Loucy (cell line): Measurements from ENCODE around the gene IFT88.

Experiments used
- H2AFZ ChIP-seq: fragments of 200-600 bp; sonication (generic); 2 replicates; pipeline ENCODE4 v1.6.0; 2016; ENCODE audit warnings: antibody characterized with exemption, mild to moderate bottlenecking, low read length, moderate library complexity
- H3F3A ChIP-seq: fragments of 200-600 bp; 2 replicates; pipeline ENCODE4 v1.6.0; 2016; ENCODE audit warnings: antibody characterized with exemption, low read depth, mild to moderate bottlenecking
- H3K27me3 ChIP-seq: fragments of 200-600 bp; sonication (generic); 2 replicates; pipeline ENCODE4 v1.6.1; 2014; ENCODE audit warnings: low read length, mild to moderate bottlenecking; ENCODE audit not compliant: insufficient read depth, poor library complexity, severe bottlenecking
- H3K36me3 ChIP-seq: fragments of 200-600 bp; sonication (generic); 2 replicates; pipeline ENCODE4 v1.6.1; 2016; ENCODE audit warnings: low read length; ENCODE audit not compliant: insufficient read depth
- H3K4me1 ChIP-seq: fragments of 200-600 bp; sonication (generic); 2 replicates; pipeline ENCODE4 v1.5.1; 2014; ENCODE audit warnings: low read length, mild to moderate bottlenecking; ENCODE audit not compliant: insufficient read depth, poor library complexity, severe bottlenecking
- H3K4me2 ChIP-seq: fragments of 200-600 bp; sonication (generic); 2 replicates; pipeline ENCODE4 v1.6.0; 2014; ENCODE audit warnings: antibody characterized with exemption, low read length, low read depth, mild to moderate bottlenecking; ENCODE audit not compliant: poor library complexity, severe bottlenecking
- H3K4me3 ChIP-seq: fragments of 200-600 bp; sonication (generic); 2 replicates; pipeline ENCODE4 v1.5.1; 2014; ENCODE audit warnings: low read length, mild to moderate bottlenecking, mixed read lengths; ENCODE audit not compliant: poor library complexity, severe bottlenecking
- H3K79me2 ChIP-seq: fragments of 200-600 bp; sonication (generic); 2 replicates; pipeline ENCODE4 v1.6.1; 2014; ENCODE audit warnings: low read length; ENCODE audit not compliant: insufficient read depth
- H3K9ac ChIP-seq: fragments of 200-600 bp; sonication (generic); 2 replicates; pipeline ENCODE4 v1.6.0; 2014; ENCODE audit warnings: mild to moderate bottlenecking, low read depth, low read length, moderate library complexity; ENCODE audit not compliant: poor library complexity, severe bottlenecking
- H3K9me2 ChIP-seq: fragments of 200-600 bp; sonication (generic); replicated peaks from 2 replicates; pipeline ENCODE4 v1.6.1; 2016; ENCODE audit warnings: low read depth, low read length, mixed read lengths
- H3K9me3 ChIP-seq: fragments of 200-600 bp; sonication (generic); 2 replicates; pipeline ENCODE4 v1.6.1; 2014; ENCODE audit warnings: mild to moderate bottlenecking, antibody characterized with exemption, low read length, low read depth; ENCODE audit not compliant: insufficient read depth
- H4K20me1 ChIP-seq: fragments of 200-600 bp; sonication (generic); 2 replicates; pipeline ENCODE4 v1.6.0; 2014; ENCODE audit warnings: antibody characterized with exemption, low read length, mild to moderate bottlenecking; ENCODE audit not compliant: insufficient read depth, poor library complexity, severe bottlenecking
- EZH2phosphoT487 ChIP-seq: fragments of 200-600 bp; IDR thresholded peaks from 2 replicates; pipeline ENCODE4 v1.6.1; 2018; ENCODE audit warnings: antibody characterized with exemption, mild to moderate bottlenecking, moderate library complexity, borderline replicate concordance
- TF ChIP-seq, protein P1 (sequence below): fragments of 200-600 bp; sonication (generic); conservative IDR thresholded peaks from 2 replicates; pipeline ENCODE4 v1.5.1; 2014; ENCODE audit warnings: mild to moderate bottlenecking, antibody characterized with exemption, low read length

The IFT88 gene

GRCh38 chr13:20729633-20730585 lies 163.0 kb downstream of the IFT88 start:
- Histone ChIP-seq H3F3A (no peaks in the 10 kb centered on the region), H3K9ac (no peak overlapping the region), H3K27me3 (no peaks in the 10 kb centered on the region), H3K9me2 (no peaks in the 10 kb centered on the region), H3K4me1 (no peaks in the 10 kb centered on the region), H3K4me2 (no peak overlapping the region), H3K79me2 (no peaks in the 10 kb centered on the region), H3K9me3 (no peaks in the 10 kb centered on the region), H2AFZ (no peak overlapping the region), H3K4me3 (no peak overlapping the region), H4K20me1 (no peaks in the 10 kb centered on the region), H3K36me3 (no peaks in the 10 kb centered on the region)
- no peak for TF ChIP-seq EZH2phosphoT487
- TF ChIP-seq, protein P1, sequence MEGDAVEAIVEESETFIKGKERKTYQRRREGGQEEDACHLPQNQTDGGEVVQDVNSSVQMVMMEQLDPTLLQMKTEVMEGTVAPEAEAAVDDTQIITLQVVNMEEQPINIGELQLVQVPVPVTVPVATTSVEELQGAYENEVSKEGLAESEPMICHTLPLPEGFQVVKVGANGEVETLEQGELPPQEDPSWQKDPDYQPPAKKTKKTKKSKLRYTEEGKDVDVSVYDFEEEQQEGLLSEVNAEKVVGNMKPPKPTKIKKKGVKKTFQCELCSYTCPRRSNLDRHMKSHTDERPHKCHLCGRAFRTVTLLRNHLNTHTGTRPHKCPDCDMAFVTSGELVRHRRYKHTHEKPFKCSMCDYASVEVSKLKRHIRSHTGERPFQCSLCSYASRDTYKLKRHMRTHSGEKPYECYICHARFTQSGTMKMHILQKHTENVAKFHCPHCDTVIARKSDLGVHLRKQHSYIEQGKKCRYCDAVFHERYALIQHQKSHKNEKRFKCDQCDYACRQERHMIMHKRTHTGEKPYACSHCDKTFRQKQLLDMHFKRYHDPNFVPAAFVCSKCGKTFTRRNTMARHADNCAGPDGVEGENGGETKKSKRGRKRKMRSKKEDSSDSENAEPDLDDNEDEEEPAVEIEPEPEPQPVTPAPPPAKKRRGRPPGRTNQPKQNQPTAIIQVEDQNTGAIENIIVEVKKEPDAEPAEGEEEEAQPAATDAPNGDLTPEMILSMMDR, result no peak

- no peak overlapping the region for H3K4me3 ChIP-seq
- TF ChIP-seq, protein P1, result no peak
- TF ChIP-seq EZH2phosphoT487, result no peak
Measured at GRCh38 chr13:20738616-20739015, 171.7 kb downstream of the IFT88 start.

DNA sequence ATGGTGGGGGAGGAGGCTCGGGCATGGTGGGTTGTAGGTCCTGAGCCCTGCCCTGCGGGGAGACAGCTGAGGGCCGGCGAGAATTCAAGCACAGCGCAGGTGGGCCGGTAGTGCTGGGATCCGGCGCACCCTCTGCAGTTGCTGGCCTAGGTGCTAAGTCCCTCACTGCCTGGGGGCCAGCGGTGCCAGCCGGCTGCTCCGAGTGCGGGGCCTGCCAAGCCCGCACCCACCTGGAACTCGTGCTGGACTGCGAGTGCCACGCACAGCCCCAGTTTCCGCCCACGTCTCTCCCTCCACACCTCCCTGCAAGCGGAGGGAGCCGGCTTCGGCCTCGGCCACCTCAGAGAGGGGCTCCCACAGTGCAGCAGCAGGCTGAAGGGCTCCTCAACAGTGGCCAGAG lies 173.1 kb downstream of the IFT88 start:
- H3K9ac ChIP-seq, result no peak overlapping the region
- TF ChIP-seq, protein P1, result no peak
- no peak for TF ChIP-seq EZH2phosphoT487
- no peak overlapping the region for H3K4me2 ChIP-seq
- no peaks in the 10 kb centered on the region for H4K20me1 ChIP-seq
- H3F3A ChIP-seq, result no peaks in the 10 kb centered on the region
- no peaks in the 10 kb centered on the region for H3K4me1 ChIP-seq
- no peaks in the 10 kb centered on the region for H3K9me2 ChIP-seq
- H3K4me3 ChIP-seq, result no peak overlapping the region
- no peak overlapping the region for H2AFZ ChIP-seq
- no peaks in the 10 kb centered on the region for H3K36me3 ChIP-seq
- no peaks in the 10 kb centered on the region for H3K9me3 ChIP-seq
- no peaks in the 10 kb centered on the region for H3K27me3 ChIP-seq
- no peaks in the 10 kb centered on the region for H3K79me2 ChIP-seq

More at GRCh38 chr13:20738616-20739015, 171.7 kb downstream of the IFT88 start:
- H4K20me1 ChIP-seq, result no peaks in the 10 kb centered on the region
- no peaks in the 10 kb centered on the region for H3F3A ChIP-seq
- H3K9me2 ChIP-seq, result no peaks in the 10 kb centered on the region
- no peak overlapping the region for H2AFZ ChIP-seq
- H3K4me2 ChIP-seq, result no peak overlapping the region
- no peaks in the 10 kb centered on the region for H3K36me3 ChIP-seq
- H3K27me3 ChIP-seq, result no peaks in the 10 kb centered on the region
- no peaks in the 10 kb centered on the region for H3K4me1 ChIP-seq
- no peaks in the 10 kb centered on the region for H3K9me3 ChIP-seq
- H3K9ac ChIP-seq, result no peak overlapping the region
- H3K79me2 ChIP-seq, result no peaks in the 10 kb centered on the region
